Dendritic cell treated with granulocyte-macrophage colony-stimulating factor and Interleukin-4, amounts not matched to agents 40 ng/mL and 50 ng/mL, for 4 days (primary cell): ENCODE results near the gene SGCA.

Experiments used
- H3K27ac Mint-ChIP-seq: one replicate; pipeline ENCODE4 v1.8.0; 2022; ENCODE audit warnings: mild to moderate bottlenecking, mixed read lengths
- H3K27me3 Mint-ChIP-seq: one replicate; pipeline ENCODE4 v1.8.0; 2022; ENCODE audit warnings: mild to moderate bottlenecking, mixed read lengths
- H3K36me3 Mint-ChIP-seq: one replicate; pipeline ENCODE4 v1.8.0; 2022; ENCODE audit warnings: low read depth, mixed read lengths
- H3K4me1 Mint-ChIP-seq: one replicate; pipeline ENCODE4 v1.8.0; 2022; ENCODE audit warnings: low read depth, mixed read lengths
- H3K4me3 Mint-ChIP-seq: one replicate; pipeline ENCODE4 v1.8.0; 2022; ENCODE audit warnings: mild to moderate bottlenecking, moderate library complexity, mixed read lengths
- H3K9me3 Mint-ChIP-seq: one replicate; pipeline ENCODE4 v1.8.0; 2022; ENCODE audit warnings: mixed read lengths
- intact Hi-C: fragments of 100-400 bp; cut with micrococcal nuclease; formaldehyde crosslinking; loops from one replicate; pipeline ENCODE4 v1.15.0; 2022

Gene SGCA

DNA sequence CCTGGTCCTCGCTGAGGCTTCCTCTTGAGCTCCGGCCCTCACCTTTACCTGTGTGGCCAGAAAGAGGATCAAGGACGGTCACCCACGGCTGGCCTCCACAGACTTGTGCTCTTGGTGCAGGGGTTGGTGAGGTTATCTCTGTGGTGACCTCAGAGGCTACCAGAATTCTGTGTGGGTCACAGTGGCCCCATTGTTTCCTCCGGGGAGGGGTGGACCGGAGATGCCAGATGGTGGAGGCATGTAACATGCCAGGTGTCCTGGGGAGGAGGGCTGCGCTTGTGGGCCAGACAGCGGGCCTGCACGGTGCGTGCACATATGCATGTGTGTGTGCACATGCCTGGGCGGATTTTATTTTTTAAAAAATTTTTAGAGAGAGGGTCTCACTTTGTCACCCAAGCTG lies 6.3 kb downstream of the SGCA start:
- intact Hi-C loops = no loop called here
- H3K27me3 Mint-ChIP-seq = peaks cover 38% of the 10 kb centered on the region
- no peaks in the 10 kb centered on the region for H3K36me3 Mint-ChIP-seq
- no peaks in the 10 kb centered on the region for H3K9me3 Mint-ChIP-seq
- H3K4me3 Mint-ChIP-seq = no peak overlapping the region
- peaks cover 11% of the 10 kb centered on the region for H3K4me1 Mint-ChIP-seq
- no peak overlapping the region for H3K27ac Mint-ChIP-seq

DNA sequence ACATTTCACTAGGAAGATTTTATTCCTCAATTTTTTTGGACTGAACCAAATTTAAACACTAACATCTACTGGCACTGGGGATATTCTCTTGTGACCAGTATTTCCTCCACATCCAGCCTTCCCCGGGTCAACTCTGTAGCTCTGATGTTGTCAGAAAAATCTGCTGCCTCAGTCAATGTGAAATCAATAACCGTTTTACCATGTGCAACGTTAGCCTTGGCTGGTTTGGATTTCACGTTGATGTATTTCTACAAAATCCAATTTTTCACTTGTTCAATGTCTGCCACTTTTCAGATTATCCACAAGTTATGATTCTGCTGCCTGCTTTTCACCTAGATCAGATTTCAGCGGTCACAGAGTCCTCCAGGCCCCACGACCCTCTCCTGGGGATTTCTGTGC lies 7.1 kb downstream of the SGCA start:
- H3K4me3 Mint-ChIP-seq = no peak overlapping the region
- intact Hi-C loops = no loop called here
- no peaks in the 10 kb centered on the region for H3K36me3 Mint-ChIP-seq
- peaks cover 39% of the 10 kb centered on the region for H3K27me3 Mint-ChIP-seq
- H3K9me3 Mint-ChIP-seq = no peaks in the 10 kb centered on the region
- H3K27ac Mint-ChIP-seq = no peak overlapping the region
- H3K4me1 Mint-ChIP-seq = peaks cover 14% of the 10 kb centered on the region

DNA sequence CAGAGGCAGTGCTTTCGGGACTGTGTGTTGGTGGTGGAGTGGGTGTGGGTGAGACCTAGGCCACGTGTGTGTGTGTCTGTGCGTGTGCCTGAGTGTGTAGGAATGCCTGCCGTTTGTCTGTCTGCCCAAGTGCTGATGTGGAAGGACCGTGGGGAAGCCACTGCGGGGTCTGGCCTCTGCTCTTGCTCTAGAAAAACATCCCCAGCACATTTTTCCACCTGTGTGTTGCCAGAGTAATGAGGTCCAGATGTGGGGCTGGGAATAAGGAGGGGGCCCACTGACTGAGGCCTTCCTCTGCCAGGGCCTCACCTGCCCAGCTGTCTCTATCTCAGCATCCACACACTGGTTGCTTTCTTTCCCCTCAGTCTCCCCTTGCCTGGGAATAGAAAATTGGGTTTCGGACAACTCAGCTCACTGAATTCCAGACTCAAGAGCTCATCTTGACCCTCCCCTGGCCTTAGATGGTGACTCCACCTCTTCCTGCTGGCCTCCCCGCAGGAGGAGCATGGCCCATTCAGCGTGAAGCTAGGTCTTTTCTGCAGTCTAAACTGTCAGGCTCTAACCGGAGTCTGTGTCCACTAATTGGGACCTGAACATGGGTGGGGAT lies 7.6 kb downstream of the SGCA start:
- no peak overlapping the region for H3K4me3 Mint-ChIP-seq
- peaks cover 19% of the 10 kb centered on the region for H3K4me1 Mint-ChIP-seq
- H3K27ac Mint-ChIP-seq = no peak overlapping the region
- no peaks in the 10 kb centered on the region for H3K36me3 Mint-ChIP-seq
- intact Hi-C loops = no loop called here
- H3K9me3 Mint-ChIP-seq = no peaks in the 10 kb centered on the region
- peaks cover 39% of the 10 kb centered on the region for H3K27me3 Mint-ChIP-seq

DNA sequence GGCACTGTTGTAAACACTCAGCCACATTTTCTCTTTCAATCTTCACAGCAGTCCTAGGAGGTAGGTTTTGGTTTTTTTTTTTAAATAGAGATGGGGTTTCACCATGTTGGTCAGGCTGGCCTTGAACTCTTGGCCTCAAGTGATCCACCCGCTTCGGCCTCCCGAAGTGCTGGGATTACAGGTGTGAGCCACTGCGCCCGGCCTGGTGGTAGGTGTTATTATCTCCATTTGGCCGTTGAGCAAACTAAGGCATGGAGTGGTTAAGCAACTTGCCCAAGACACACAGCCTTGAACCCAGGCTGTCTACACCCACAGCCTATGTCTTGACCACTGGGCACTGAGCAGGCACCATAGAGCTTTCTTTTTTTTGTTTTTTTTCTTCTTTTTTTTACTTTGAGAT lies 8.6 kb downstream of the SGCA start:
- intact Hi-C loops = no loop called here
- Mint-ChIP-seq H3K27me3 (peaks cover 31% of the 10 kb centered on the region), H3K4me1 (peaks cover 11% of the 10 kb centered on the region), H3K27ac (no peak overlapping the region), H3K36me3 (no peaks in the 10 kb centered on the region), H3K9me3 (no peaks in the 10 kb centered on the region), H3K4me3 (no peak overlapping the region)

DNA sequence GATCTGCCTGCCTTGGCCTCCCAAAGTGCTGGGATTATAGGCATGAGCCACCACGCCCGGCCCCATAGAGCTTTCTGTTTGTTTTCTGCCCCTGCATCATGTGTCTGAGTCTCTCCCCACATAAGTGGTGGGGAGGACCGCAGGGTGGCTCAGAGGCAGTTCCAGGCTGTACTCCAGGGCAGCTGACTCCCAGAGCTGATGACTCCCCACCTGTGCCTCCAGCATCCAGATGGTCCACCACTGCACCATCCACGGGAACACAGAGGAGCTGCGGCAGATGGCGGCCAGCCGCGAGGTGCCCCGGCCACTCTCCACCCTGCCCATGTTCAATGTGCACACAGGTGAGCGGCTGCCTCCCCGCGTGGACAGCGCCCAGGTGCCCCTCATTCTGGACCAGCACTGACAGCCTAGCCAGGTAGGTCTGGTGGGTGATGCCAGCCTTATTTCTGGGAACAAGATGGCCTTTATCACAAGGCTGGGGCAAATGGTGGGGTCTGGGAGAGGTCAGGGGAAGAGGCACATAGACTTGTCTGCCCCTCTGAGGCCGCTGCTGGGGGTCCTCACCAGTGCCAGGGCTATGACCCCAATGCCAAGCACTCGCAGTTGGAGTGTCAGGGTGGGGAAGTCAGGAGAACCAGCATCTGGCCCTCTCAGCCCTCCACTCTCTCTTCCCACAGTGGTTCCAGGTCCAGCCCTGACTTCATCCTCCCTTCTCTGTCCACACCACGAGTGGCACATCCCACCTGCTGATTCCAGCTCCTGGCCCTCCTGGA lies 9.4 kb downstream of the SGCA start:
- no peak overlapping the region for H3K4me3 Mint-ChIP-seq
- peaks cover 10% of the 10 kb centered on the region for H3K4me1 Mint-ChIP-seq
- no peak overlapping the region for H3K27ac Mint-ChIP-seq
- peaks cover 29% of the 10 kb centered on the region for H3K27me3 Mint-ChIP-seq
- intact Hi-C loops = no loop called here
- no peaks in the 10 kb centered on the region for H3K9me3 Mint-ChIP-seq
- H3K36me3 Mint-ChIP-seq = no peaks in the 10 kb centered on the region

DNA sequence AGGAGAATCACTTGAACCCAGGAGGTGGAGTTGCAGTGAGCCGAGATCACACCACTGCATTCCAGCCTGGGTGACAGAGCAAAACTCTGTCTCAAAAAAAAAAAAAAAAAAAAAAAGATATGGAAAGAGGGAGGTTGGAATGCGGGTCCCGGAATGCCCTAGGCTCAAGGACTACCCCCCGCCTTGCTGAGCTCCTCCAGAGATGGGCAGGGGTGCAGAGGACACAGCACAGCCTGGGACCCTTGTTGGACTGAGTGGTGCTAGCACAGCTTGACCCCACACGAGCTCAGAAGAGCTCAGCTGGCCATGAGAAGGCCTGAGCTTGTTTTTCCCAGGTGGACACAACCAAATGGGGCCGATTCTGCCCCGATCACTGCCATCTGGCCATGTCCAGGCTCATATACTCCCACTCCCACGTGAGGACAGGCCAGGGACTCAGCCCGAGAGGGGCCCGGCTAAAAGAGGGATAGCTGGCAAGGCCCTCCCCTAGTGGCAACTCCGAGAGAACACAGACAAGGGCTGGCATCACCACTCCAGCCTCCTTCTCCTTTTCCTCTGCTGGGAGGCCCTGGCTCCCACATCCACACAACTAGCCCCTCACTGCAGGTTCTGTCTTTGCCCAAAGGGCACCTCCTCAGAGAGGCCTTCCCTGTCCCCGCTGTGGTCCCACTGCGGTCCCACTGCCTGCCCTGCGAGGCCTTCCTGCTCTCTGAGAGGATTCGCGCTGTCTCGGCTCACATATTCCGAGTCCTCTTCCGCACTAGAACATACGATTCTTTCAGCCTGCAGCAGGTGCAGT lies 11.0 kb downstream of the SGCA start:
- no peak overlapping the region for H3K4me3 Mint-ChIP-seq
- intact Hi-C loops = no loop called here
- H3K4me1 Mint-ChIP-seq = peaks cover 14% of the 10 kb centered on the region
- peaks cover 25% of the 10 kb centered on the region for H3K27me3 Mint-ChIP-seq
- H3K9me3 Mint-ChIP-seq = no peaks in the 10 kb centered on the region
- no peak overlapping the region for H3K27ac Mint-ChIP-seq
- no peaks in the 10 kb centered on the region for H3K36me3 Mint-ChIP-seq

DNA sequence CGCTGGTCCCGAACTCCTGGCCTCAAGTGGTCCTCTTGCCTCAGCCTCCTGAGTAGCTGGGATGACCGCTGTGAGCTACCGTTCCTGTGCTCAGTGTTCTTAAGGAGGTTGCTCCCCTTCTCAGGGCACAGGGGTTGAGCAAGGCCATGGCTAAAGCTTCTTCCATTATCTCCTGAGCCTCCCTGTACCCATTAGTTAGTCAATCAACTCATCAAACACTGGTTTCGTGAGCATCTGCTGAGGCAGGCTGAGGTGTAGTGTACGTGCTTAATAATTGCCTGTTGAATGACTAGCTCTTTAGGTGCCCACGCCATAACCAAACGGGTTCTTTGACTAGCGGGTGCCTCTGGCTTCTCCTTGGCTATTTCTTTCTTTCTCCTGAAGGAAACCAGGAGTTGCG lies 11.7 kb downstream of the SGCA start:
- Mint-ChIP-seq H3K27me3 (peaks cover 24% of the 10 kb centered on the region), H3K4me3 (no peak overlapping the region), H3K4me1 (peaks cover 17% of the 10 kb centered on the region), H3K27ac (no peak overlapping the region), H3K9me3 (no peaks in the 10 kb centered on the region), H3K36me3 (no peaks in the 10 kb centered on the region)
- intact Hi-C loops = no loop called here

DNA sequence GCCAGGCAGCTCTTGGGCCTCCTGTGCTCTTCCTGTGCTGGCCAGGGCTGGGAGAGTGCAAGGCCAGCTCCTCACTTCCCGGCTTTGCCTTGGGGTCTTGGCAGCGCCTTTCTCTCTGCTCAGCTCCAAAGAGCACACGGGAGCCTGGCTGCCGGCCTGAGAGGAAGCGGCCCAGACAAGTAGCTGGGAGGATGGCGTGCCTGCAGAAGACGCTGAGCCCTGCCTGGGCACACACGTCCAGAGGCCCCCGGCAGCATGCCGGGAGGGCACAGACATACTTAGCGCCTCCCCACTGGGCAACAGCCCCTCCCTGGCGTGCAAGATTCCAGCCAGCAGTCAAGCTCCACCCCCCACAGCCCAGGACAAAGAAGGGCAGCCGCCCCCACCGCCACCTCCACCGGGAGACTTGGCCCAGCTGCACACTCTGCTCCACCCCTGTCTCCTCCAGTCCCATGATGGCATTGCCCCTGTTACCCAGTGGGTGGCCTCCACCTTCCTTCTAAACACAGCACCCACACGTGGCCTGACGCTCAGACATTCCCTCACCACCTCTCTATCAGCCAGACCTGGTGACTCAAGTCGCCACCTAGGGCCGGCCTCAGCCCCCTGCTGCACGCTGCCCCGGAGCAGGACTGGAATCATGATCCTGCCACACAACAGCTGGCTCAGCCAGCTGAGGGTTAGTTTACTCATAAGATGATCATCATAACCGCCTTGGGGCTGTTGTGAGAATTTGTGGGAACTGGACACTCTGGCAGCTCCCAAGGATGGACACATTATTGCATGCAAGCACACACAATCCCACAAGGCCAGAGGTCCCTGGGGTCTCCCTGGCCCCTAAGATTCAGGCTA lies 12.4 kb downstream of the SGCA start:
- Mint-ChIP-seq H3K4me3 (peak overlapping the region; percentile 36), H3K4me1 (peaks cover 22% of the 10 kb centered on the region), H3K36me3 (no peaks in the 10 kb centered on the region), H3K27ac (no peak overlapping the region), H3K9me3 (no peaks in the 10 kb centered on the region), H3K27me3 (peaks cover 27% of the 10 kb centered on the region)
- intact Hi-C loops = no loop called here

DNA sequence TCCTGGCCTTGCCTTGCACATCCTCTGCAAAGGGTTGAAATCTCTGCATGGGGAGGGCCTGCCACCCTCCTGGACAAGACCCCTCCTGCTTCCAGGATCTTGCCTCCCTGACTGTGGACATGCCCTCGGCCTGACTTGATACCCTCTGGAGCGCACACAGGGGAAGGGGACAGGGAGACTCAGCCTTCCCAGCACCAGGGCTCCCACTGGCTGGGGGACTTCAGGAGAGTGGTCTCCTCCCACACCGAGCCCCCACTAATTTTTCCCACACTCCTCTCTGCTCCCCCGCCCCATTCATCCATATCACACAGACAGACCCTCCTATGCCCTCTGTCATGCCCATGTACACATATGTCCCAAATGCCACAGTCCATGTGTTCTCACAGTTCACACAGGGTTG lies 14.3 kb downstream of the SGCA start:
- Mint-ChIP-seq H3K9me3 (no peaks in the 10 kb centered on the region), H3K27me3 (peaks cover 36% of the 10 kb centered on the region)

DNA sequence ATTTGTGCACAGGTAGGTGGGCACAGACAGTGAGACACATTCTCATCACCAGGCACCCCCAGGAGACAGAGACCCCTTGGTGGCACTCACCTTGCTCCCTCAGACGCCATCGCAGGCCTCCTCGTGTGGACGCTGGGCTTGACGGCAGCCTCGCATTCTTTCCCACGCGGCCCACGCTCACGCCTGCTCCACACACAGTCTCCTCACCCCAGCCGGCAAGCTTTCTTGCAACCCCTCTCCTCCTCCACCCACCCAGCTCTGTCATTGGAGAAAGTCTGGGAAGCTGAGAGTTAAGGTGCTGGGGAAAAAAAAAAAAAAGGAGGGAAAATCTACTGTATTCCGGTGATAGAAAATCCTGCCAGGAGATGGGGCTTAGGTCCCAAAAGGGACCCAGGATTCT lies 14.8 kb downstream of the SGCA start:
- peaks cover 46% of the 10 kb centered on the region for H3K4me1 Mint-ChIP-seq
- H3K36me3 Mint-ChIP-seq = no peaks in the 10 kb centered on the region
- intact Hi-C loops = no loop called here
- no peak overlapping the region for H3K4me3 Mint-ChIP-seq
- H3K27me3 Mint-ChIP-seq = peaks cover 36% of the 10 kb centered on the region
- no peaks in the 10 kb centered on the region for H3K9me3 Mint-ChIP-seq
- H3K27ac Mint-ChIP-seq = no peak overlapping the region

More for the DNA sequence above, 14.3 kb downstream of the SGCA start:
- Mint-ChIP-seq H3K4me3 (no peak overlapping the region), H3K36me3 (no peaks in the 10 kb centered on the region), H3K27ac (no peak overlapping the region), H3K4me1 (peaks cover 41% of the 10 kb centered on the region)
- intact Hi-C loops = no loop called here

DNA sequence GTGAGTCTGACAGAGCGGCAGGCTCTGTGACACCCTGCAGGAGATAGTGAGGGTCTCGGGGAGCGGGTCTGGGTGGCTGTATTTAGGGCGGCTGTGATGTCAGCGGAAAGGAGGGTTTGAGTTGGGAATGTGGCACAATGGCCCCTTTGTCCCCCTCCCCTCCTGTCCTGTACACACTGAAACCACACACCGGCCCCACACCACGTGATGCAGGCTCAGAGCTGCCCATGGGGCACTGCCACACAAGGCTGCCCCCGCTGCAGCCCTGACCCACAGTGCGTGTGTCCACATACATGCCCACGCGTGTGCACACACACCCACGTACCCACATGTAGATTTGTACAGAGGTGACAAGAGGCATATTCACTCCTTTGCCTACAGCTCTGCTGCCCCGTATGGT lies 15.3 kb downstream of the SGCA start:
- H3K9me3 Mint-ChIP-seq = no peaks in the 10 kb centered on the region
- peaks cover 46% of the 10 kb centered on the region for H3K4me1 Mint-ChIP-seq
- no peak overlapping the region for H3K4me3 Mint-ChIP-seq
- no peaks in the 10 kb centered on the region for H3K36me3 Mint-ChIP-seq
- intact Hi-C loops = no loop called here
- H3K27ac Mint-ChIP-seq = no peak overlapping the region
- H3K27me3 Mint-ChIP-seq = peaks cover 36% of the 10 kb centered on the region

DNA sequence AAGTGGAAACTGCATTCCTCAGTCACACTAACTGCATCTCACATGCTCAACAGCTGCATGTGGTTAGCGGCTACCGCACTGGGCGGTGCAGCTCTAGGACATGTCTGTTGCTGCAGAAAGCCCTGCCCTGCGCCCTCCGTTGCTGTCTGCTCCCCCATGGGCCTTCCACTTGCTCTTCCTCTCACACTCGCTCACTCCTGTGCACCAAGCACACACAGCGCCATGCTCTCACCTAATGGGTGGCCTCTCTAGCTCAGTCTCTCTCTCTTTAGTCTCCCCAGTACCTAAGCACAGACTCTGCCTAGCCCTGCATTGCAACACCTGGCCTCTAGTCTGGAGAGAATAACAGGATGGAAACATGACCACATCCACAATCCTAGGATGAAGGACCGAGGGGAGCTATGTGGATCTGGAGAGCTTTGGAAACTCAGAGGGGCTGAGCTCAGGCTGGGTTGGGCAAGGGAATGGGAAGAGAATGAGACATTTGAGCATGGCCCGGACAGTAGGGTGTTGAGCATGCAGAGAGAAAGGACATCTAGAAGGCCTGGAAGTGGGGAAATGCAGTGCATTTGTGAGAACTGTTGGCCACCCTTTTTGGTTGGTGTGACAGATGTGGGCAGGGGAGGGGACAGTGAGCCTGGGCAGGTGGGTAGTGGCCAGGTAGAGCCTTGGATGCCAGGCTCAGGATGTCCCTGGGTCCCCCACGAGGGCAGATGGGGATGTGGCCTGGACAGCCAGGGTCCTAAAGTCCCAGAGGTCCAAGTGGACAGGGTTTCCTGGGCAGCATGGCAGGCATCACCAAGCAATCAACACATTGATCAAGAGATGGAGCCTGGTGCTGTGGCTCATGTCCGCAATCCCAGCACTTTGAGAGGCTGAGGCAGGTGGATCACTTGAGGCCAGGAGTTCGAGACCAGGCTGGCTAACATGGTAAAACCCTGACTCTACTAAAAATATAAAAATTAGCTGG lies 16.1 kb downstream of the SGCA start:
- H3K27ac Mint-ChIP-seq = no peak overlapping the region
- peaks cover 46% of the 10 kb centered on the region for H3K4me1 Mint-ChIP-seq
- peaks cover 38% of the 10 kb centered on the region for H3K27me3 Mint-ChIP-seq
- intact Hi-C loops = no loop called here
- H3K9me3 Mint-ChIP-seq = no peaks in the 10 kb centered on the region
- no peak overlapping the region for H3K4me3 Mint-ChIP-seq
- H3K36me3 Mint-ChIP-seq = no peaks in the 10 kb centered on the region
